WTC11 (cell line): ENCODE data around the gene B9D2. TPM values are rescaled to one million over a fixed set of nuclear protein-coding genes. Genes with fewer than 3 reads are reported as not detected.
A peak's percentile ranks its signal among the peaks of the same experiment; 100 is the strongest.

Source experiments
- ATAC-seq: fragments of 200-7000 bp; cut with Tn5 transposase; 2 replicates; pipeline ENCODE4 v1.10.0; 2021; ENCODE audit warnings: mild to moderate bottlenecking, moderate library complexity
- CTCF ChIA-PET: fragments of 300-600 bp; sonication (Branson Sonifier 250); formaldehyde crosslinking; loops from one replicate; lab custom pipeline; 2021; ENCODE audit warnings: antibody characterized with exemption; lab: Charles Lee
- POLR2A ChIA-PET: fragments of 350-600 bp; sonication (Branson Sonifier 250); formaldehyde crosslinking; loops from one replicate; lab custom pipeline; 2021; ENCODE audit warnings: antibody characterized with exemption; lab: Charles Lee
- DNase-seq: peaks from one replicate; pipeline ENCODE4 v3.0.0; 2021; ENCODE audit warnings: low spot score
- H3K27ac Mint-ChIP-seq: 2 replicates; pipeline ENCODE4 v1.8.0; 2021; ENCODE audit warnings: mixed read lengths
- H3K27me3 Mint-ChIP-seq: 2 replicates; pipeline ENCODE4 v1.8.0; 2021; ENCODE audit warnings: low read depth, mild to moderate bottlenecking, moderate library complexity, mixed read lengths
- H3K36me3 Mint-ChIP-seq: 2 replicates; pipeline ENCODE4 v1.8.0; 2021; ENCODE audit warnings: mixed read lengths
- H3K4me1 Mint-ChIP-seq: 2 replicates; pipeline ENCODE4 v1.8.0; 2022; ENCODE audit warnings: mixed read lengths
- H3K4me3 Mint-ChIP-seq: 2 replicates; pipeline ENCODE4 v1.8.0; 2021; ENCODE audit warnings: mild to moderate bottlenecking, moderate library complexity, mixed read lengths
- H3K9me3 Mint-ChIP-seq: 2 replicates; pipeline ENCODE4 v1.8.0; 2021; ENCODE audit warnings: mixed read lengths
- ATF6 ChIP-seq: sonication (generic); formaldehyde crosslinking; IDR thresholded peaks from 2 replicates; pipeline ENCODE4 v1.8.1; 2023; ENCODE audit warnings: mild to moderate bottlenecking, missing genetic modification reagents
- E2F4 ChIP-seq: sonication (generic); formaldehyde crosslinking; IDR thresholded peaks from 2 replicates; pipeline ENCODE4 v1.8.1; 2022; ENCODE audit warnings: low read depth, mild to moderate bottlenecking, moderate library complexity, missing genetic modification reagents, borderline replicate concordance
- ELF4 ChIP-seq: sonication (generic); formaldehyde crosslinking; IDR thresholded peaks from 2 replicates; pipeline ENCODE4 v1.8.1; 2022; ENCODE audit warnings: low read depth, mild to moderate bottlenecking, moderate library complexity, missing genetic modification reagents
- EMX1 ChIP-seq: fragments of 250-450 bp; sonication (Bioruptor Pico); IDR thresholded peaks from 2 replicates; pipeline ENCODE4 v1.8.0; 2021; ENCODE audit warnings: mild to moderate bottlenecking
- FOXJ3 ChIP-seq: sonication (generic); formaldehyde crosslinking; IDR thresholded peaks from 2 replicates; pipeline ENCODE4 v1.9.0; 2021; ENCODE audit warnings: missing genetic modification reagents, mild to moderate bottlenecking, borderline replicate concordance
- GRHL2 ChIP-seq: fragments of 250-450 bp; sonication (Bioruptor Pico); IDR thresholded peaks from 2 replicates; pipeline ENCODE4 v1.8.0; 2022; ENCODE audit warnings: mild to moderate bottlenecking, moderate library complexity; ENCODE audit not compliant: insufficient replicate concordance, severe bottlenecking
- GTF2I ChIP-seq: fragments of 250-450 bp; sonication (Bioruptor Pico); conservative IDR thresholded peaks from 2 replicates; pipeline ENCODE4 v1.4.0; 2021; ENCODE audit warnings: mild to moderate bottlenecking
- JAZF1 ChIP-seq: fragments of 250-450 bp; sonication (Bioruptor Pico); IDR thresholded peaks from 2 replicates; pipeline ENCODE4 v1.9.0; 2021; ENCODE audit warnings: moderate library complexity, mild to moderate bottlenecking, inconsistent platforms
- MXD4 ChIP-seq: fragments of 250-450 bp; sonication (Bioruptor Pico); IDR thresholded peaks from 2 replicates; pipeline ENCODE4 v1.8.0; 2021; ENCODE audit warnings: mild to moderate bottlenecking, moderate library complexity, borderline replicate concordance
- OVOL2 ChIP-seq: fragments of 250-450 bp; sonication (Bioruptor Pico); IDR thresholded peaks from 2 replicates; pipeline ENCODE4 v1.9.0; 2021; ENCODE audit warnings: mild to moderate bottlenecking, borderline replicate concordance
- PRRX2 ChIP-seq: fragments of 250-450 bp; sonication (Bioruptor Pico); IDR thresholded peaks from 2 replicates; pipeline ENCODE4 v1.8.0; 2021; ENCODE audit warnings: mild to moderate bottlenecking
- RELA ChIP-seq: sonication (generic); formaldehyde crosslinking; IDR thresholded peaks from 2 replicates; pipeline ENCODE4 v1.8.1; 2022; ENCODE audit warnings: missing genetic modification reagents, mild to moderate bottlenecking, borderline replicate concordance
- ZBTB43 ChIP-seq: sonication (generic); formaldehyde crosslinking; IDR thresholded peaks from 2 replicates; pipeline ENCODE4 v1.8.1; 2023; ENCODE audit warnings: mild to moderate bottlenecking, missing genetic modification reagents
- ZNF317 ChIP-seq: sonication (generic); formaldehyde crosslinking; IDR thresholded peaks from 2 replicates; pipeline ENCODE4 v1.8.1; 2023; ENCODE audit warnings: low read depth, mild to moderate bottlenecking, moderate library complexity, missing genetic modification reagents, borderline replicate concordance
- ZNF423 ChIP-seq: fragments of 250-450 bp; sonication (Bioruptor Pico); IDR thresholded peaks from 2 replicates; pipeline ENCODE4 v2.1.2; 2022; ENCODE audit warnings: mild to moderate bottlenecking, moderate library complexity
- total RNA-seq: library from RNA; stranded (reverse); gene quantifications from 3 replicates; pipeline ENCODE4 v1.2.3, GENCODE V29; 2021
- TF ChIP-seq, protein P1 (sequence below): sonication (generic); formaldehyde crosslinking; IDR thresholded peaks from 2 replicates; pipeline ENCODE4 v1.8.0; 2023; ENCODE audit warnings: missing genetic modification reagents, mild to moderate bottlenecking, borderline replicate concordance
- TF ChIP-seq, protein P2 (sequence below): sonication (generic); formaldehyde crosslinking; IDR thresholded peaks from 2 replicates; pipeline ENCODE4 v1.8.0; 2022; ENCODE audit warnings: missing genetic modification reagents

The B9D2 gene
- total RNA-seq, 1 experiment from 2014 or later, result 4.7 TPM

DNA sequence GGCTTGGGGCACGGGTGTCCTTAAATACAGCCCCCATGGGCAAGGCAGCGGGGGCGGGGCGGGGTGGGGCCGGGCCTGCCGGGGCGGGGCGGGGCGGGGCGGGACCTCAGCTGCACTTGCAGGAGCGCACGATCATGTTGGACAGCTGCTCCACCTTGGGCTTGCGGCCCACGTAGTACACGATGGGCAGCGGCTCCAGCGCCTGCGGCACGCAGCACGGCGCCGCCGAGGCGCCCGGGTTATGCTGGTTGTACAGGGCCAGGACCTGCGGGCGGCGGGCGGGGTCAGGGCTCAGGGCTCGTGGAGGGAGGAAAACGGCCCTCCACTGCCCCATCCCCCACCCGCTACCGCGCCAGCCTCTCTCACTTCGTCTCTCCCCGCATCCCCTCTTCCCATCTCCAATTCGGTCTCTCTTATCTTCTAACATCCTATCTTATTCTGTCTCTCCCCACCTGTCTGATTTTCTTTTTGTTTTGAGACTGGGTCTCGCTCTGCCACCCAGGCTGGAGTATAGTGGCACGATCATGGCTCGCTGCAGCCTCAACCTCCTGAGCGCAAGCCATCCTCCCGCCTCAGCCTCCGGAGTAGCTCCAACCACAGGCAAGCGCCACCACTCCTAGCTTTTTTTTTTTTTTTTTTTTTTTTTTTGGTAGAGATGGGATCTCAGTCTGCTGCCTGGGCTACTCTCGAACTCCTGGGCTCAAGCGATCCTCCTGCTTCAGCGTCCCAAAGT lies 32.8 kb downstream of the B9D2 start (continued):
- no peak for TF ChIP-seq ZBTB43 (CRISPR knock-in tag)
- TF ChIP-seq, protein P1, sequence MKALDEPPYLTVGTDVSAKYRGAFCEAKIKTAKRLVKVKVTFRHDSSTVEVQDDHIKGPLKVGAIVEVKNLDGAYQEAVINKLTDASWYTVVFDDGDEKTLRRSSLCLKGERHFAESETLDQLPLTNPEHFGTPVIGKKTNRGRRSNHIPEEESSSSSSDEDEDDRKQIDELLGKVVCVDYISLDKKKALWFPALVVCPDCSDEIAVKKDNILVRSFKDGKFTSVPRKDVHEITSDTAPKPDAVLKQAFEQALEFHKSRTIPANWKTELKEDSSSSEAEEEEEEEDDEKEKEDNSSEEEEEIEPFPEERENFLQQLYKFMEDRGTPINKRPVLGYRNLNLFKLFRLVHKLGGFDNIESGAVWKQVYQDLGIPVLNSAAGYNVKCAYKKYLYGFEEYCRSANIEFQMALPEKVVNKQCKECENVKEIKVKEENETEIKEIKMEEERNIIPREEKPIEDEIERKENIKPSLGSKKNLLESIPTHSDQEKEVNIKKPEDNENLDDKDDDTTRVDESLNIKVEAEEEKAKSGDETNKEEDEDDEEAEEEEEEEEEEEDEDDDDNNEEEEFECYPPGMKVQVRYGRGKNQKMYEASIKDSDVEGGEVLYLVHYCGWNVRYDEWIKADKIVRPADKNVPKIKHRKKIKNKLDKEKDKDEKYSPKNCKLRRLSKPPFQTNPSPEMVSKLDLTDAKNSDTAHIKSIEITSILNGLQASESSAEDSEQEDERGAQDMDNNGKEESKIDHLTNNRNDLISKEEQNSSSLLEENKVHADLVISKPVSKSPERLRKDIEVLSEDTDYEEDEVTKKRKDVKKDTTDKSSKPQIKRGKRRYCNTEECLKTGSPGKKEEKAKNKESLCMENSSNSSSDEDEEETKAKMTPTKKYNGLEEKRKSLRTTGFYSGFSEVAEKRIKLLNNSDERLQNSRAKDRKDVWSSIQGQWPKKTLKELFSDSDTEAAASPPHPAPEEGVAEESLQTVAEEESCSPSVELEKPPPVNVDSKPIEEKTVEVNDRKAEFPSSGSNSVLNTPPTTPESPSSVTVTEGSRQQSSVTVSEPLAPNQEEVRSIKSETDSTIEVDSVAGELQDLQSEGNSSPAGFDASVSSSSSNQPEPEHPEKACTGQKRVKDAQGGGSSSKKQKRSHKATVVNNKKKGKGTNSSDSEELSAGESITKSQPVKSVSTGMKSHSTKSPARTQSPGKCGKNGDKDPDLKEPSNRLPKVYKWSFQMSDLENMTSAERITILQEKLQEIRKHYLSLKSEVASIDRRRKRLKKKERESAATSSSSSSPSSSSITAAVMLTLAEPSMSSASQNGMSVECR (CRISPR knock-in tag), result no peak
- TF ChIP-seq OVOL2 (CRISPR knock-in tag), result no peak
- no peak for TF ChIP-seq JAZF1 (CRISPR knock-in tag)

DNA sequence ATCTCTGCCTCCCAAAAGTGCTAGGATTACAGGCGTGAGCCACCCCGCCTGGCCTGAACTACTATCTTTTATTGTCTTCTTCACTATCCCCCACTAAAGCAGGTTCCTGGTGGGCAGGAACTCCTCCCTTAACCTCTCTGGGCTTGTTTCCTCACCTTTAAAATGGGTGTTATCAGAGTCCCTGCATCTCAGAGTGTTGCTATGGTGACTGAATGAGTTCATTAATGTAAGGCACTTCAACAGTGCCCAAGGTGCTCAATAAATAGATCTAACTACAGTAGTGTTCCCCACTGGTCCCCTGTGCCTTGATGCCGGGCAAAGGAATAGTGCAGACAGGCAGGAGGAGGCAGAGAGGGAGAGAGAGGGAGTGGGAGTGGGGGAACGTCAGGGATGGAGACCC lies 33.5 kb downstream of the B9D2 start:
- no peak for DNase-seq
- H3K36me3 Mint-ChIP-seq, result no peaks in the 10 kb centered on the region
- TF ChIP-seq ZNF317 (CRISPR knock-in tag) (no peak), PRRX2 (CRISPR knock-in tag) (no peak), ELF4 (CRISPR knock-in tag) (no peak), GTF2I (CRISPR knock-in tag) (no peak), ATF6 (CRISPR knock-in tag) (no peak), RELA (CRISPR knock-in tag) (no peak), MXD4 (CRISPR knock-in tag) (no peak), EMX1 (CRISPR knock-in tag) (no peak), E2F4 (CRISPR knock-in tag) (no peak), GRHL2 (no peak), ZNF423 (CRISPR knock-in tag) (no peak), FOXJ3 (no peak)
- TF ChIP-seq, protein P2, sequence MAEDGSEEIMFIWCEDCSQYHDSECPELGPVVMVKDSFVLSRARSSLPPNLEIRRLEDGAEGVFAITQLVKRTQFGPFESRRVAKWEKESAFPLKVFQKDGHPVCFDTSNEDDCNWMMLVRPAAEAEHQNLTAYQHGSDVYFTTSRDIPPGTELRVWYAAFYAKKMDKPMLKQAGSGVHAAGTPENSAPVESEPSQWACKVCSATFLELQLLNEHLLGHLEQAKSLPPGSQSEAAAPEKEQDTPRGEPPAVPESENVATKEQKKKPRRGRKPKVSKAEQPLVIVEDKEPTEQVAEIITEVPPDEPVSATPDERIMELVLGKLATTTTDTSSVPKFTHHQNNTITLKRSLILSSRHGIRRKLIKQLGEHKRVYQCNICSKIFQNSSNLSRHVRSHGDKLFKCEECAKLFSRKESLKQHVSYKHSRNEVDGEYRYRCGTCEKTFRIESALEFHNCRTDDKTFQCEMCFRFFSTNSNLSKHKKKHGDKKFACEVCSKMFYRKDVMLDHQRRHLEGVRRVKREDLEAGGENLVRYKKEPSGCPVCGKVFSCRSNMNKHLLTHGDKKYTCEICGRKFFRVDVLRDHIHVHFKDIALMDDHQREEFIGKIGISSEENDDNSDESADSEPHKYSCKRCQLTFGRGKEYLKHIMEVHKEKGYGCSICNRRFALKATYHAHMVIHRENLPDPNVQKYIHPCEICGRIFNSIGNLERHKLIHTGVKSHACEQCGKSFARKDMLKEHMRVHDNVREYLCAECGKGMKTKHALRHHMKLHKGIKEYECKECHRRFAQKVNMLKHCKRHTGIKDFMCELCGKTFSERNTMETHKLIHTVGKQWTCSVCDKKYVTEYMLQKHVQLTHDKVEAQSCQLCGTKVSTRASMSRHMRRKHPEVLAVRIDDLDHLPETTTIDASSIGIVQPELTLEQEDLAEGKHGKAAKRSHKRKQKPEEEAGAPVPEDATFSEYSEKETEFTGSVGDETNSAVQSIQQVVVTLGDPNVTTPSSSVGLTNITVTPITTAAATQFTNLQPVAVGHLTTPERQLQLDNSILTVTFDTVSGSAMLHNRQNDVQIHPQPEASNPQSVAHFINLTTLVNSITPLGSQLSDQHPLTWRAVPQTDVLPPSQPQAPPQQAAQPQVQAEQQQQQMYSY (CRISPR knock-in tag), result no peak
- TF ChIP-seq, all 79 proteins: peak for 0
- ChIA-PET CTCF (interaction anchor here (1.4 to 2.1 kb wide), 4 partner anchors 8 to 240 kb away, joined by 7 to 15 read pairs (median 10); partner anchors contain the start of gene TGFB1), POLR2A (no interaction called here)
- peak overlapping the region; percentile 44 for H3K4me3 Mint-ChIP-seq
- no peak overlapping the region for H3K27ac Mint-ChIP-seq
- H3K4me1 Mint-ChIP-seq, result peaks cover 47% of the 10 kb centered on the region
- peaks cover 19% of the 10 kb centered on the region for H3K27me3 Mint-ChIP-seq
- no peak for ATAC-seq
- H3K9me3 Mint-ChIP-seq, result no peaks in the 10 kb centered on the region
